Activated T-cell treated with anti-CD3 and anti-CD28 coated beads for 1 hour (primary cell): ENCODE measurements around the gene IL22.

Source experiments
- DNase-seq: peaks from one replicate; pipeline ENCODE4 v3.0.0-alpha.2; 2020; ENCODE audit warnings: low read depth

The IL22 gene, protein sequence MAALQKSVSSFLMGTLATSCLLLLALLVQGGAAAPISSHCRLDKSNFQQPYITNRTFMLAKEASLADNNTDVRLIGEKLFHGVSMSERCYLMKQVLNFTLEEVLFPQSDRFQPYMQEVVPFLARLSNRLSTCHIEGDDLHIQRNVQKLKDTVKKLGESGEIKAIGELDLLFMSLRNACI

DNA sequence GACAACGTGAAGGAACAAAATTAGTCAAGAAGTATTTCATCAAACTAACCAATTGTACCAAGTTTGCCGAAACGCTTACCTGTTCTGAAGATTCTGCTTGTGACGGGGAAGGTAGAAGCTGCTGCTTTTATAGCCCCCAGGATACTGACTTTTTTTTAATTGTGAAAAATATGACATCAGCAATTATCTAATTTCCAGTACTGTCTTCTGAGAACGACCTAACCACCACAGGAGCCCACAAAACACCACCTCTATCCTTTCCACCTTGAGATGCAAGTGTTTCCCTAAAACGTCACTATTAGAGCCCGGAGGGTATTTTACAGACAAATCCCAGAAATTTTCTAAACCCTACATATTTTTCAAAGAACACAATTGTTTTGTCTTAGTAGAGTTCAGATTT is at the start of gene IL22:
Gene IL22, minus strand, starts transcription at position 101 of the 400 bp plus-strand sequence. CDS start 156 bp downstream, outside the sequence.
- no peak for DNase-seq

DNA sequence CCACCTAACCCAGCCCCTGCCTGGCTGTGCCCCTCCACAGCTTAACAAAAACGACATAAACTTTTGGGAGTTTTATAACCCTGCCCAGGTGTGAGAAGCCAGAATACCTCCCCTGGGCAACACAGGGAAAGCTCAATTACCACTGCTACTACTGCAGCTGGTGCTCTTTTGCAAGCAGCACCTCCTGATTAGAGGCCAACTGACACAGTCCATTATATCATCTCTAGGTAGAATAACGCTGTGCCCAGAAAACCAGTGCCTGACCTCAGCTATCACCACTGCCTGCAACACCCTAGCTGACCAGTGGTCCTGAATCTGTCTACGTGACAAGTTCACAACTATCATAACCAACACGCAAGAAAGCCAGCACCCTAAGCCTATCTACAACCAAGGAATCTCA is 44.5 kb upstream of the IL22 start:
- DNase-seq: no peak

DNA sequence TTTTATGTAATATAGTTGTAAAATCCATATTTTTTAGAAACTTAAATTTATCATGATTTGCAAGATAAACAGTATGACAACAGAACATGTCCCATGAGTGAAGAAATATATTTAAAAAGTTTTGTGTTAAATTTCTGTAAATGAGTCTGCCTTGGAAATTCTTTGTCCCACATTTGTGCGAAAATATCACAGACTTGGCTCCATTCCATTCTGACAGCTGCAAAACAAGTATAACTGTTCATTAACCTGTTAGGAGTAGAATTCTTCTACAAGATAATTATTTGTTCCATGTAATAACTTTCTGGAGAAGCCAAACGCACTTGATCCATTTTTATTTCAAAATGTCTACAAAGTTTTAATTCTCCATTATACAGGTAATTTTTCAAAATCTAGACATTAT is 40.8 kb upstream of the IL22 start:
- no peak for DNase-seq

DNA sequence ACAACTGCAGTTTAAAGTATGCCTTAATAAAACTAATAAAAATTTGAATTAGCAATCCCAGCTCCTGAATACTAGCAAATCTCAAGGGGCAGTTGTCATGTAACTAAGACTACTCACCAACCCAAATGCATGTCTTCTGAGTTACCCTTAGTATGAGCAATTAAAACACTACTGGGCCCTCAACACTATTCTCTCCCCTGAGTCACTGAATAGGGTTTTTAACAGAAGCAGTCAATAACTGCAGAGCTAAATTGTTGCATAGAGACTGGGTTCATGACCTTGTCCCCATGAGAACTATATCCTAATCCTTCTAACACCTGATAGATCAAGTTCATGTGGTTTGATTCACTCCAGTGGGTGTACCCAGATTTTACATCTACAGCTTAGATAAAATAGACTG is 39.9 kb upstream of the IL22 start:
- DNase-seq: no peak

DNA sequence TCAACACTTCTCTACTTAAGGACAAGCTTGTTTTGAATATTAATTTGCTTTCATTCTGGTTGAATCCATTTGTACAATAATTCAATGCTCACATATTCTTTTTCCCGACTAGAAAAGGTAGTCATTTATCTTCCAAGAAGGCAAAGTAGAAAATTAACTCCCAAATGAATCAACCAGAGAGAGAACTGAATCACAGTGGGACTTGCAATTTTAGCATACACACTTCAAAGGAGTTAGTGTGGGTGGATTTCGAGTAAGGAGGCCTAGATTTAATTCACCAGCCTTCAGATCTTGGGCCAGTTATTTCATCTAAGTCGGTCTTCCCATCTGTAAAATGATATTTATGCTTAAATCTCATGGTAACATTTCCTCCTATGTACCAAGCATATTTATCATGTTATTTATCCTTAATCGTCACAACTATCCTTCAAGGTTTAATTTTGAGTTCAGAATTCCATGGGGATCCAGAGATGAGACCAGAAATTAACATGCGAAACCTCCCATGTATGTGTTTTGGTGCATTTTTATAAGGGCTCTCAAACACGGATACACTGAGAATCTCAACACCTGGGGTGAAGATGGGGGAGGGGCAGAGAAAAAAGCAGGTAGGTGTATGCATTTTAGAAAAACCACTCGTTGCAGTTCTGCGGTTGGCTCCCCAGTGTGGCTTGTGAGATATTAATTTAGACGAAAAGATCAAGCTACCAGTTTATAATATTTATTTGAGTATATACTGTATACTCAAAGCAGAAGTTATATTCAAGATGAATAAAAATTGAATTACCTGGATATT is 38.9 kb upstream of the IL22 start:
- no peak for DNase-seq

DNA sequence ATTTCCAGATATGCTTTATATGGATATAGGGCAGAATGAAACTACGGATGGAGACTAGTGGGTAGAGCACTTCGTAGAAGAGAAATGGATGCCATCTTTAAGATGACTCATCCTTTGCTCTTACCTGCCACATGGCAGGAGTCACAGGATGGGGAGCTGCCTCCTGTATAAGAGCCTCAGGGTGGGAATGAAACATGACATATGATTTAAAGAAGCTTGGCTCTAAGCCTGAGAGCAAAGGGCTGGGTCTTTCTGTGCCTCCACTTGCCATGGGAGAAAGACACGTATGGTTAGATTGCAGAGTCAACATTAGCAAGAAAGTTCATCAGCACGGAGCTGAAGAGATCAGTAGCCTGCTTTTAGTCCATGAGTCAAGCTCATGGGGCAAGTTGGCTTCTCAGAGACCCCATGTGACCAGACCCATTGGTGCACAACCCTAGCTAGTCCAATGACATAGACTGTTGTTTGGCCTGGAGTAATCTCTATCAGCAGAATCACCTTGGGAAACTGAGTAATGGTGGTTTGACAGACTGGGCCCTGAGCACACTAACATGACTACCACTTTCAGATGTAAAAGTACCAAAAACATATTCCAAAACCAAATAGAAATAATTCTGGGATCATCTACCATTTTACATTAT is 38.1 kb upstream of the IL22 start:
- no peak for DNase-seq

DNA sequence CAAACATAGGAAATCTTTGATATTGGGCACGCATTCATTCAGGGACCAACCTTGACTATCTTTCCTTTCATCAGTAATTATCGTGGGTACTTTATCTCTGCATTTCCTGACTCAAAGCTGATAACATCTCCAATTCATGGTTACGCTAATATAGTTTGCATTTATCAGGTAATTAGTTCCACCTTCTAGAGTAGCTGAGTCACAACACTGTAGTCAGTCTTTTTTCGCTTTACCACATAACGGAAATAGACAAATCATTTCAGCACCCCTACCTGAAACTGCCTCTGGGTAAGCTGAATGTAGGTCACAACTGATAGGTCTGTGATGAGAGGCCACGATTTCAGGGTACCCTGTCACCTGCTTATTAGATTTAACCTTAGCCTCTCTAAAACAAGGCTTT is 36.7 kb upstream of the IL22 start:
- DNase-seq: no peak

DNA sequence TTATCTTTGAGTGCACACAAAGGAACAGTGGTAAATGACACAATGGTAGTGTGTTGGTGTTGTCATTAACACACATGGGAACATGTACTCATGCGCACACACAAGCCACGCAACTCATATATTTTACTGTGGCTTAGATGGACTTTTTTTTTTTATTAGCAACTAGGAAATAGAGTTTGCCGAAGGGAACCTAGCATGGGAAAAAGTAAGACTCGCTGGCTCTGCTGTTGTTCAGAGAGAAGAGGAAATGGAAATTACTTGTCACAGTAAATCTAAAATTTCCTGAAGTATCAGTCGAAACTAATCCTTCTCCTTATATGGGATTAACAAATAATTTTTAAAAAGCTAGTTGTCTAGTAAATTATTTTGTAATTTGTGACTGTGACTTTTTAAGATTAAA is 33.7 kb upstream of the IL22 start:
- DNase-seq: no peak

DNA sequence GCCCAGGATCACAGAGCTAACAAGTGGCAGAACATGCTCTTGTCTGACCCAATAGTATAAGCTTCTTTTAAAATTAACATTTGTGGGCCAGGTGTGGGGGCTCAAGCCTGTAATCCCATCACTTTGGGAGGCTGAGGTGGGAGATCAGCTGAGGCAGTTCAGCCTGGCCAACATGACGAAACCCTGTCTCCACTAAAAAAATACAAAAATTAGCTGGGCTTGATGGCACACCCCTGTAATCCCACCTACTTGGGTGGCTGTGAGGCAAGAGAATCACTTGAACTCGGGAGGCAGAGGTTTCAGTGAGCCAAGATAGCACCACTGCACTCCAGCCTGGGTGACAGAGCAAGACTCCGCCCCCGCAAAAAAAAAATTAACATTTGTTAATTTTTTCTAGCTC is 33.0 kb upstream of the IL22 start:
- no peak for DNase-seq

DNA sequence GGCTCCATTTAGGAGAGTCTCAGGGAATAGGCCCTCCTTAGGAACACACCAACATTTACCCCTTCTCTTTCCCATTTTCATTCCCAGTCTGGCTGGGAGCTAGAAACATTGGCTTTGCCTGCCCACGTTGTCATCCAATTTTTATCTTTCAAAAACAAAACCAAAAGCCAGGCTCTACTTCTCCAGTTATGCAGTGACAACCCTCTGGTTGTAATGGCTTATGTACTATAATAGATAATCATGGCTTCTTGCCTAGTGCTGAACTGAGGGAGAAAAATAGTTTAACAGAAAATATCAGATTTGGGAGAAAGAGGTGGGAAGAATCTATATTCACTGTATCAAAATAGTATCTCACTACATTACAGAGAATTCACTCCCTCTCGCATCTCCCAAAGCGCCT is 32.1 kb upstream of the IL22 start:
- no peak for DNase-seq

DNA sequence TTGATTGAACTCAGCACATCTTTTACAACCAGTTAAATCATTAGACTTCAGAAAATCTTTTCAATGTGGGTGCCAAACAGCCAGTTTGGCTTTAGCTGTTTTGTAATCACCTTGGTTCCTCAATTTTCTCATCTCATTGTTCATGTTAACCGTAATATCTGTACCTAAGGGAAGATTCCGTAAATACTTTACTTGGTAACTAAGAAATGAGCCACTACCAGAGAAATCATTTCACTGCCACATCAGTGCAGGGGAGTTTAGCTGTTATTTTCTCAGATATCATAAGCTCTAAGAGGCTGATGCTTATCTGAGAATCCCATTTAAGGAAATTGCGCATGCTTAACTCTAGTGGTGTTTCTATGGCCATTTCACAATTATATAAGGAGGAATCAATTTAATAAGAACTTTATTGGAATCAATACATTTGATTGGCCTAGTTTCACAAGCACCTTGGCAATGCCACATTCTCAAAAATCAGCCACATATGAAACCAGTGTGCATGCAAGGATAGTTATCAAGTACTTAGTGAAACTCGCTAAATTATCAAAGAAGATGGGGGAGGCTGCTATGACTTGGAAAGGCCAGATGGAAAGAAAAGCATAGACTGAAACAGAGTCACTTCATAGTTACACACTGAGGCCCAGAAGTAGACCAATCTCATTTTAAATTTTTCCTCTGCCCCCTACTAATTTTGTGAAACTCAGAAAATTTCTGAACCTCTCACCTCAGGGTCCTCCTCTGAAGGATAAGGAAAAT is 28.1 kb upstream of the IL22 start:
- DNase-seq: no peak

DNA sequence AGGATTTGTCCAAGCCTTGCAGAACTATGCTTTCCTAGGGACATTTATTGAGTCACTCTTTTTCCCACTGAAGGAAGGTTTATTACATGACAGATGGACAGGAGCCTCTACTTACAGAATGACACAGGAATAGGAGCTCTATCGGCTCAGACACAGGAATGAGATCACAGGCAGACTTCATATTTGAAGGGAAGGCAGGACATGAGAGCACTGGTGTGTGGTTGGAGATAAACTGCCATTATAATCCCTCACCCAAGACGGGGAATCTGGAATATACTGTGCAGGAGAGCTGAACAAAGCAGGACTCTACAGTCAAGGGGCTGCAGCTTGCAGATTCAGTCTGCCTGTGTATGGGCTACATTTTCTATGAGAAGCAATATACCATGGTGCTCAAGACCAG is 26.8 kb upstream of the IL22 start:
- DNase-seq: no peak

DNA sequence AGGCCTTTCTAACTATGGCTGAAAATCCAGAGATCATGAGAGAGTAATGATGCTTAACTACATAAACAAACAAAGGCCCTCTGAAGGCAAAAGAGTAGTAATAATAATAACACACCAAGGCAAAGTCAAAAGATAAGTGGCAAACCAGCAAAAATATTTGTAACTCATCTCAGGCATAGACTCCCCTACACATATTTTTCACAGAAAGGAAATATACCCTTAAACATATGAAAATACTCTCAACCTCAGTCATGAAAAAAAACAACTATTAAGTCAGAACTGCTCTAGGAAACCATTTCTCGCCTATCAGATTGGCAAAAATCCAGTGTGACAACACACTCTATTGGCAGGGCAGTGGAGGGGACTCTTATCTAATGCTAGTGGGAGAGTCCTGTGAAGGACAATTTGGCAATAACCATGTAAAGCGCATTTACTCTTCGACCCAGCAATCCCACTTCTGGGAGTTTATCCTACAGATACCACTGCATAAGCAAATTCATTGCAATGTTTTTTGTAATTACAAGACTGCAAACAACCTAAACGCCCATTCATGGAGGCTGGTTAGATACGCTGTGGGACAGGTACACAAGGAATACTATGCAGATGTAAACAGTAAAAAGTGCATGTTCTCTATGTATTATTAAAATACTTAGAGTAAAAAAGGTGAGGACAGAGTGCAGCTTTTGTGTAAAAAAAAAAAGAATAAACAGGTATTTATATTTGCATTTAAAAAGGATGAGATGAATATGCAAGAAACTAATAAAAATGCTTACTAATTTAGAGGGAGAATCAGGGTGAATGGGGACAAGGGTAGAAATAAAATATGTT is 26.0 kb upstream of the IL22 start:
- DNase-seq: no peak

DNA sequence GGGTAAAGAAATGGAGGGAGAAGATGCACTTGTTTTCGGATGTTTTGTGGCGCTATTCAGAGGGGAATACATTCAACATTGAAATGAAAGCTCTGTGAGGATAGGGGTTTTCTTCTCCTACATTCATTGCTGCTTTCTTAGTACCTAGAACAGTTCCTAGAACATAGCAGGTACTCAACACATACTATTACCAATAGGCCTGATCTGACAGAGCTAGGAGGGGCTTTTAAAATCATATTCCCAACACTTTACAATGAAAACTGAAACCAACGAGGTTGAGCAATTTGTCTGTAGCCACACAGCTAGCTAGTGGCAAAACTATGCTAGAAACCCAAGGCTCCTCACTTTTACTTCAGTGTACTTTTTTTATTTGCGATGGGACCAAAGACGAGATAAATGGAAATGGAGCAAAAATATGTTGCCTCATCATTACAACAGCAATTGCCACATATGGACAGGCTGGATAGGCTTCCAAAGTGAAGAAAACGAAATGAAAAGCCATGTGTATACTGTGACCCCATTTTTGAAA is 23.1 kb upstream of the IL22 start:
- no peak for DNase-seq

DNA sequence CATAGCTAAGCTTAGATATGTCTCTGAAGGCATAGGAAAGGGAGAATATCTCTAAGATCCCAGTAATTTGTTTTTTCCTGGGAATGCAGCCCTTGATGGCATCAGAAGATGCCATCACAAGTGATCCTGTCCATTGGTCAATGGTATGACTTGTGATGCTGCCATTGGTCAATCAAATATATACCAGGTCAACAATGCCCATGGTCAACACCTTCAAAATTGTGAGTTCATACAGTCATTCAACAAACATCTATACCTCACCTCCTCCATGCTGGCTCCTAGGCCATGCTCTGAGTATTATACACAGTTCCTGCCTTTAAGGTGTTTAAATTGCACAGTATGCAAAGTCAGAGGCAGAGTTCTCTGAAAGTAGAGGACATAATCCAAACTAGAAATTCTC is 19.3 kb upstream of the IL22 start:
- DNase-seq: no peak

DNA sequence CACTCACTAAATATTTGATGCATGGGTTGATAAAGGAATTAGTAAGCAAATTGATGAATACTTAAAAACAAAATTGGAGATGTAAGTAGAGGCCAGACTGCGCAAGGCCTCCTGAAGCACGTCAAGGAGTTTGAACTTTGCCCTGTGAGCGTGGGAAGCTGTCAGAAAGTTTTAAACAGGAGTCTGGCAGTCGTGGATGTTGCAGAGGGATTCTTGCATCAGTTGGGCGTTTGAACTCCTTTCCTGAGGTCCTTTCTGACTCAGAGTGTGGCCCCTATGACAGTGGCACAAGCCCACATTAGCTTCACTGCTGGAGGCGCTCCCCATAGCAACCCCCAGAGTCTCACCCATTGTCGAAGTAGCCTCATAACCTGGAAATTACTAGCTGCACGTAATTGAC is 17.9 kb upstream of the IL22 start:
- DNase-seq: no peak

DNA sequence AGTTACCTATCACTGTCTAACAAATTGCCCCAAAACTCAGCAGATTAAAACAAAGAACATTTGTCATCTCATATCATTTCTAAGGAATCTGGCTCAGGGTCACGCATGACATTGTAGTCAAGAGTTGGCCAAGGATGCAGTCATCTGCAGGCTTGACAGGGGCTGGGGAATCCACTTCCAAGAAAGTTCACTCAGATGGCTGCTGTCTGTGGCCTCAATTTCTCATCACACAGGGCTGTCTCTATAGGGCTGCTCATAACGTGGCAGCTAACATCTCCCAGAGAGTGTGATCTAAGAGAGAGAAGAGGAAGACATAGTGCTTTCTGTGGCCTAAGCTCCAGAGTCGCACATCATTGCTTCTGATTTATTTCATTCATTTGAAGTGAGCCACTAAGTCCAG is 17.0 kb upstream of the IL22 start:
- no peak for DNase-seq

DNA sequence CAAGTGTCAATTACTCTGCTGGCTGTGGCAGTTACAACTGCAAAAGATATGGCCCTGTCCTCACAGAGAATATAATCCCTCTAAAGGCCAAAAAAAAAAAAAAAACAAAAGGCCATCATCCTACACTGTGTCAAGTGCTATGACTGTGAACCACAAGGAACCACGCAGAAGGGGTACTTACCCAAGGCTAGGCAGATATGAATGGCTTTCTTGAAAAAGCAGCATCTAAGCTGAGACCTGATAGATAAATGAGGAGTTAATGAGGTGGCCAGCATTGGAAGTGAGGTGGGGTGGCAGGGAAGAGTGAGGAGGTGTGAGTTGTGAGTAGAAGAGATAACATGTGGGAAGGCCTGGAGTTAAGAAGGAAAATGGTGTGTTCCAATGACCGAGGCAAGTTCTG is 16.4 kb upstream of the IL22 start:
- DNase-seq: no peak

DNA sequence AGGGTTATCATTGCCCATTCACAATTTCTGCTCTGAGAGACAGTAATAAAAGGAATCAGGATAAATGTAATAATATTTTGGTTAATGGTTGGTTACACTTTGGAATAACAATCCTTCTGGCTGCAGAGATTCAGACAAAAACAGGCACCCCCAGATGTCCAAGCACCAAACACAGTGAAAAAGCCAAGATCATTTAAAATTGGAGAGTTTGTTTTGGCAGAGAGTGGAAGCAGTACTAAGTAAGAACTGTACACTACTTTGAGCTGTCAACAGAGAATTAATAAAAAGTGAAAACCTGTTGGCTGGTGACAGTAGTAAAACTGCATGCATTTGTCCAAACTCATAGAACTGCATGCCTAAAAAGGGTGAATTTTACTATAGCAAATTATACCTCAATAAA is 15.6 kb upstream of the IL22 start:
- DNase-seq: no peak

DNA sequence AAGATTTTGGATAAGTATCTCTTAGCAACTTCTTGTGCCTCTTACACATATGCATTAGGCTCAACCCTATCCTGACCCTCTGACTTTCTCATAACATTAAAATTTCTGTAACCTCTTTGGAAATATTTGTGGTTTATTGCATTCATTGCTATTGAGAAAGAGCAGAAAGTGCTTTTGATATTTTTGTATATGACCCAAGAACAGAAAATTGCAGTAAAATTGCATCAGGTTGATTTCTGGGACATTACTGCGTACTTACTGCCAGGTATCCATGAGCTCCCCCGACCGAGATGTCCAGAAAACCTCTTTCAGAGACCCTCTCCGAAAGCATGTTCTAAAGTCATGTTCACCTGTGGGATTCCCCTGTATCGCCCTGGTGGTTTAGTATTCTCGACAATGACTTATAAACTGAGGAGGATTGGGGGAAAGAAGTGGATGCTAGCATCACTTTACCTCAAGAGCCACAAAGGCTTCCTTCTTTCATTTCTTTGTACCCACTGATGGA is 14.5 kb upstream of the IL22 start:
- no peak for DNase-seq

DNA sequence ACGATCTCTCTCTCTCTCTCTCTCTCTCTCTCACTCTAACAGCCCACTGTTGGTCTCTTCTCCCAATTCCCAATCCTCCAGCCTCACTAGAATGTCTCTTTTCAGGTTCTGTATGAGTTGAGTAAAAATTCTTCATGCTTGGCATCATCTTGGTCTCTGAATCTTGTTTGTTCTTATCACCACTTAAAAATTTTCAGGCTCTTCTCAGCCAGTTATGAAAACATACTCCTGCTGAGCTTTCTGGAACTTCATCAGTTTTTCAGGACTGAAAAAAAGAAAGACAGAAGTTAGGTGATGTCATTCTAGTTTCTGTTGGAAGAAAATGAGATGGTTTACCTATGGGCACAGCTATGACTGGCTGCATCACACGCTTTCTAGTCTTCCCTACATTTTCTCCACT is 11.5 kb upstream of the IL22 start:
- DNase-seq: no peak
